Activated naive CD8-positive, alpha-beta T cell treated with anti-CD3 and anti-CD28 coated beads for 36 hours (primary cell): ENCODE results near the gene CYB5R2. TPM values are rescaled to one million over a fixed set of nuclear protein-coding genes. Genes with fewer than 3 reads are reported as not detected.
A peak's percentile ranks its signal among the peaks of the same experiment; 100 is the strongest.

Experiments used
- DNase-seq: peaks from one replicate; pipeline ENCODE4 v3.0.0; 2021
- H3K27ac Mint-ChIP-seq: one replicate; pipeline ENCODE4 v1.8.0; 2022; ENCODE audit warnings: mild to moderate bottlenecking, moderate library complexity, mixed read lengths
- H3K27me3 Mint-ChIP-seq: one replicate; pipeline ENCODE4 v1.8.0; 2022; ENCODE audit warnings: mild to moderate bottlenecking, mixed read lengths
- H3K36me3 Mint-ChIP-seq: one replicate; pipeline ENCODE4 v1.8.0; 2021; ENCODE audit warnings: mild to moderate bottlenecking, mixed read lengths
- H3K4me1 Mint-ChIP-seq: one replicate; pipeline ENCODE4 v1.8.0; 2021; ENCODE audit warnings: mixed read lengths
- H3K4me3 Mint-ChIP-seq: one replicate; pipeline ENCODE4 v1.8.0; 2022; ENCODE audit warnings: mild to moderate bottlenecking, moderate library complexity, mixed read lengths
- H3K9me3 Mint-ChIP-seq: one replicate; pipeline ENCODE4 v1.8.0; 2022; ENCODE audit warnings: mixed read lengths
- total RNA-seq, 2 experiments: library from RNA; stranded (reverse); gene quantifications; one replicate each; pipeline ENCODE4 v1.2.3, GENCODE V29; 2021

The CYB5R2 gene
- total RNA-seq, 2 experiments from 2014 or later, result 16.4 to 18.8 TPM

GRCh38 chr11:7657306-7658025, 15.8 kb downstream of the CYB5R2 start:
- peaks cover 27% of the 10 kb centered on the region for H3K36me3 Mint-ChIP-seq
- peak overlapping the region; percentile 27 for H3K27ac Mint-ChIP-seq
- H3K4me1 Mint-ChIP-seq, result no peaks in the 10 kb centered on the region
- no peak for DNase-seq
- H3K27me3 Mint-ChIP-seq, result no peaks in the 10 kb centered on the region
- no peaks in the 10 kb centered on the region for H3K9me3 Mint-ChIP-seq
- no peak overlapping the region for H3K4me3 Mint-ChIP-seq

DNA sequence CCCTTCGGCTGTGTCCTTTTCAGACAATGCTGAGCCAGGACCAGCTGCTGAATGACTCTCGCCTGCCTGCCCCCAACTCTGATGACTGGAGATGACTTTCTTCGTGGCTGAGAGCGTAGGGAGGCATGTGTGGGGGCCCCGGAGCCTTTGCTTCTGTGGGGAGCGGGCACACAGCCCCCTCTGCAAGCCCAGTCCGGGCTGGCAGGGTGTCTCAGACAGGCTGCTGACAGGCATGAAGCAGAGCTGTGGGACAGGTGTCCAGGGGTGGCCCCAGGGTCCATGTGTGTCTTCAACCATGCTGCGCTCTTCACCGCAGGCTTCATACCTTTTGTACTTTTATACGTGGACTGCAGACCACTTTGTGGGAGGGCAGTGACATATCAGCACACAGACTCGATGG, 16.6 kb downstream of the CYB5R2 start:
- Mint-ChIP-seq H3K4me3 (no peak overlapping the region), H3K9me3 (no peaks in the 10 kb centered on the region), H3K27ac (no peak overlapping the region), H3K27me3 (no peaks in the 10 kb centered on the region), H3K4me1 (no peaks in the 10 kb centered on the region), H3K36me3 (peaks cover 31% of the 10 kb centered on the region)
- no peak for DNase-seq

- DNase-seq, result no peak
- Mint-ChIP-seq H3K9me3 (no peaks in the 10 kb centered on the region), H3K27ac (no peak overlapping the region), H3K4me1 (no peaks in the 10 kb centered on the region), H3K4me3 (no peak overlapping the region), H3K27me3 (no peaks in the 10 kb centered on the region), H3K36me3 (peaks cover 23% of the 10 kb centered on the region)
These were observed 17.8 kb downstream of the CYB5R2 start for GRCh38 chr11:7655253-7656217.

- Mint-ChIP-seq H3K36me3 (peaks cover 23% of the 10 kb centered on the region), H3K27ac (no peak overlapping the region), H3K4me1 (no peaks in the 10 kb centered on the region), H3K27me3 (no peaks in the 10 kb centered on the region), H3K9me3 (no peaks in the 10 kb centered on the region), H3K4me3 (no peak overlapping the region)
- no peak for DNase-seq
These were observed 19.1 kb downstream of the CYB5R2 start for GRCh38 chr11:7654195-7654705.

DNA sequence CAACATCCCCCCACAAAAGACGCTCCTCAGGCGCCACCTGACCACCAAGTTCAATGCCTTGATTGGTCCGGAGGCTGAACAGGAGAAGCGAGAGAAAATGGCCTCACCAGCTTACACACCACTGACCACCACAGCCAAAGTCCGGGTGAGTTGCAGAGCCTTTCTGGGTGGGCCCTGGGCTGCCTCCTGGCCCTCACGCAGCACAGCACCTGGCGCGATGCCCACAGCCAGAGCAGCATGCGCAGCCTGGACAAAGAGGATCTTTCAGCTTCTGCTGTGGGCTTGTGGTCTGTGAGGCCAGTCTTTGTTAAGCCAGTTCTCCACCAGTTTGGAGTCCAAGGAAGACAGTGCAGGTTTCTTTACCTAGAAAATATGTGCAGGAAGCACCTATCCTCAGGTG, 21.6 kb downstream of the CYB5R2 start:
- H3K4me3 Mint-ChIP-seq, result no peak overlapping the region
- H3K36me3 Mint-ChIP-seq, result peaks cover 9% of the 10 kb centered on the region
- no peak overlapping the region for H3K27ac Mint-ChIP-seq
- DNase-seq, result no peak
- no peaks in the 10 kb centered on the region for H3K27me3 Mint-ChIP-seq
- H3K4me1 Mint-ChIP-seq, result no peaks in the 10 kb centered on the region
- no peaks in the 10 kb centered on the region for H3K9me3 Mint-ChIP-seq

GRCh38 chr11:7651140-7651551, 22.2 kb downstream of the CYB5R2 start:
- no peak for DNase-seq
- no peak overlapping the region for H3K27ac Mint-ChIP-seq
- no peaks in the 10 kb centered on the region for H3K4me1 Mint-ChIP-seq
- peaks cover 6% of the 10 kb centered on the region for H3K36me3 Mint-ChIP-seq
- no peaks in the 10 kb centered on the region for H3K9me3 Mint-ChIP-seq
- no peak overlapping the region for H3K4me3 Mint-ChIP-seq
- no peaks in the 10 kb centered on the region for H3K27me3 Mint-ChIP-seq

DNA sequence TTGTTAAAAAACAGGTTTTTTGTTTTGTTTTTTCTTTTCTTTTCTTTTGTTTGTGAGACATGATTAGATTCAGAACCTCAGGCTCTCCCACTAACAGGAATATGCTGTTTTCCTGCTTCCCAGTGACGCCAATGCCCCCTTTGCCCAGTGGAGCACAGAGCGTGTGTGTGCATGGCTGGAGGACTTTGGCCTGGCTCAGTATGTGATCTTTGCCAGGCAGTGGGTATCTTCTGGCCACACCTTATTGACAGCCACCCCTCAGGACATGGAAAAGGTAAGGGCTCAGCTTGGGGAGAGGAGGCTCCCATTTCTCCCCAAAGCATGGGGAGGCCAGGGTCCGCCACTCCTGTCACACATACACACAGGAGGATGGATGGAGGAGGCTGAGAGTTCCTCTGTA, 25.0 kb downstream of the CYB5R2 start:
- Mint-ChIP-seq H3K36me3 (peaks cover 5% of the 10 kb centered on the region), H3K9me3 (no peaks in the 10 kb centered on the region)

DNA sequence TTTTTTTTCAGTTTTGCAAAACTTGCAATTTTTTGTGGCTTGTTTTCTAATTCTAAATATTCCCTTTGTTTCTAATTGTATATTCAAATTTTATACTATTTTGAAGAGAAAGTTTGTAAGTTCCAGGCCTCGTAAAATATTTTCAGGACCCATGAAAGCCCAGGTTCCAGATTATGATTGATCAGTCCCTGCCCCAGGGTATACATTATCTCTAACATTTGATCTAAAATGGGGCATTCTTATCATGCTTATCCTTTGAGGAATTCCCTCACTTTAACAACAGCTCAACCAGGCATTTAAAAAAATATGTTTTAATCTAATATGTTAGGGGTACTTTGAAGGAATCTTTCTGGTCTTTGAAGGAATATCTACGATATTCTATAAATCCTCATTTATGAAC, 26.4 kb downstream of the CYB5R2 start:
- DNase-seq, result no peak
- Mint-ChIP-seq H3K4me3 (no peak overlapping the region), H3K36me3 (peaks cover 3% of the 10 kb centered on the region), H3K9me3 (no peaks in the 10 kb centered on the region), H3K27me3 (no peaks in the 10 kb centered on the region), H3K4me1 (no peaks in the 10 kb centered on the region), H3K27ac (no peak overlapping the region)

More for the DNA sequence above, 25.0 kb downstream of the CYB5R2 start:
- H3K27me3 Mint-ChIP-seq, result no peaks in the 10 kb centered on the region
- H3K27ac Mint-ChIP-seq, result no peak overlapping the region
- no peaks in the 10 kb centered on the region for H3K4me1 Mint-ChIP-seq
- DNase-seq, result no peak
- no peak overlapping the region for H3K4me3 Mint-ChIP-seq

- Mint-ChIP-seq H3K27ac (no peak overlapping the region), H3K4me3 (no peak overlapping the region), H3K27me3 (no peaks in the 10 kb centered on the region), H3K4me1 (no peaks in the 10 kb centered on the region), H3K9me3 (no peaks in the 10 kb centered on the region), H3K36me3 (peaks cover 3% of the 10 kb centered on the region)
- DNase-seq, result no peak
These were observed 28.1 kb downstream of the CYB5R2 start for GRCh38 chr11:7645206-7645605.

GRCh38 chr11:7643314-7643713, 30.0 kb downstream of the CYB5R2 start:
- no peak overlapping the region for H3K27ac Mint-ChIP-seq
- no peak for DNase-seq
- no peak overlapping the region for H3K4me3 Mint-ChIP-seq
- H3K9me3 Mint-ChIP-seq, result no peaks in the 10 kb centered on the region
- H3K4me1 Mint-ChIP-seq, result no peaks in the 10 kb centered on the region
- H3K36me3 Mint-ChIP-seq, result peaks cover 5% of the 10 kb centered on the region
- H3K27me3 Mint-ChIP-seq, result no peaks in the 10 kb centered on the region

GRCh38 chr11:7642747-7643146, 30.6 kb downstream of the CYB5R2 start:
- Mint-ChIP-seq H3K4me3 (no peak overlapping the region), H3K27ac (no peak overlapping the region), H3K4me1 (no peaks in the 10 kb centered on the region), H3K27me3 (no peaks in the 10 kb centered on the region), H3K9me3 (no peaks in the 10 kb centered on the region), H3K36me3 (peaks cover 5% of the 10 kb centered on the region)
- DNase-seq, result no peak

GRCh38 chr11:7640816-7641215, 32.5 kb downstream of the CYB5R2 start:
- H3K27me3 Mint-ChIP-seq, result no peaks in the 10 kb centered on the region
- H3K36me3 Mint-ChIP-seq, result peaks cover 5% of the 10 kb centered on the region
- no peaks in the 10 kb centered on the region for H3K4me1 Mint-ChIP-seq
- H3K4me3 Mint-ChIP-seq, result no peak overlapping the region
- no peaks in the 10 kb centered on the region for H3K9me3 Mint-ChIP-seq
- DNase-seq, result no peak
- no peak overlapping the region for H3K27ac Mint-ChIP-seq

DNA sequence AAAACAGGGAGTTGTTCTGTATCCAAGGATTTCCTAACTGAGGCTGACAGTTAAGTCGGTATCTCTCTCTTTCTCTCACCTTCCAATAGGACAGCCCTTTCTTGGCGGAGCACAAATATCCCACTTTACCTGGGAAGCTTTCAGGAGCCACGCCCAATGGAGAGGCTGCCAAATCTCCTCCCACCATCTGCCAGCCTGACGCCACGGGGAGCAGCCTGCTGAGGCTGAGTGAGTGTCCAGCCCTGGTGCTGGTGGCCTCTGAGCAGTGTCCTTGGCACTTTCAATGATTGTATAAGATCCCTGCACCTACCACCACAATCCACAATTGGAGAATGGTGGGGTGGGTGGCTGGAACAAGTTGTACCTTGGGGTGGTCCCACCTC, 33.7 kb downstream of the CYB5R2 start:
- Mint-ChIP-seq H3K36me3 (peaks cover 5% of the 10 kb centered on the region), H3K4me1 (no peaks in the 10 kb centered on the region), H3K4me3 (no peak overlapping the region), H3K27me3 (no peaks in the 10 kb centered on the region), H3K27ac (no peak overlapping the region), H3K9me3 (no peaks in the 10 kb centered on the region)
- DNase-seq, result no peak

- H3K27ac Mint-ChIP-seq, result no peak overlapping the region
- DNase-seq, result no peak
- no peak overlapping the region for H3K4me3 Mint-ChIP-seq
These were observed 34.3 kb downstream of the CYB5R2 start for GRCh38 chr11:7638710-7639642.

More at GRCh38 chr11:7638710-7639642, 34.3 kb downstream of the CYB5R2 start:
- Mint-ChIP-seq H3K4me1 (no peaks in the 10 kb centered on the region), H3K36me3 (peaks cover 5% of the 10 kb centered on the region), H3K9me3 (no peaks in the 10 kb centered on the region), H3K27me3 (no peaks in the 10 kb centered on the region)
